GM12892 (cell line): ENCODE measurements around the gene TBKBP1.

Experiments
- DNase-seq: peaks from one replicate; pipeline ENCODE4 v3.0.0; 2011; ENCODE audit not compliant: insufficient read length
- FAIRE-seq: peaks from 2 replicates; lab custom pipeline; 2011; peaks lifted over from hg19 to GRCh38; lab: Jason Lieb, UNC
- POLR2A ChIP-seq: IDR thresholded peaks from 2 replicates; pipeline ENCODE4 v1.6.1; 2011; ENCODE audit warnings: low read depth, low read length, control low read depth
- POLR2AphosphoS5 ChIP-seq: IDR thresholded peaks from 2 replicates; pipeline ENCODE4 v1.6.1; 2011; ENCODE audit warnings: low read depth, low read length, control low read depth
- TAF1 ChIP-seq: IDR thresholded peaks from 2 replicates; pipeline ENCODE4 v1.6.1; 2011; ENCODE audit warnings: low read depth, mild to moderate bottlenecking, control low read depth, low read length, borderline replicate concordance

TBKBP1 gene

GRCh38 chr17:47694581-47695428 lies 844 bp downstream of the TBKBP1 start:
- TF ChIP-seq TAF1 (no peak), POLR2A (no peak), POLR2AphosphoS5 (no peak)
- DNase-seq (no peak), FAIRE-seq (peak; percentile 69)

DNA sequence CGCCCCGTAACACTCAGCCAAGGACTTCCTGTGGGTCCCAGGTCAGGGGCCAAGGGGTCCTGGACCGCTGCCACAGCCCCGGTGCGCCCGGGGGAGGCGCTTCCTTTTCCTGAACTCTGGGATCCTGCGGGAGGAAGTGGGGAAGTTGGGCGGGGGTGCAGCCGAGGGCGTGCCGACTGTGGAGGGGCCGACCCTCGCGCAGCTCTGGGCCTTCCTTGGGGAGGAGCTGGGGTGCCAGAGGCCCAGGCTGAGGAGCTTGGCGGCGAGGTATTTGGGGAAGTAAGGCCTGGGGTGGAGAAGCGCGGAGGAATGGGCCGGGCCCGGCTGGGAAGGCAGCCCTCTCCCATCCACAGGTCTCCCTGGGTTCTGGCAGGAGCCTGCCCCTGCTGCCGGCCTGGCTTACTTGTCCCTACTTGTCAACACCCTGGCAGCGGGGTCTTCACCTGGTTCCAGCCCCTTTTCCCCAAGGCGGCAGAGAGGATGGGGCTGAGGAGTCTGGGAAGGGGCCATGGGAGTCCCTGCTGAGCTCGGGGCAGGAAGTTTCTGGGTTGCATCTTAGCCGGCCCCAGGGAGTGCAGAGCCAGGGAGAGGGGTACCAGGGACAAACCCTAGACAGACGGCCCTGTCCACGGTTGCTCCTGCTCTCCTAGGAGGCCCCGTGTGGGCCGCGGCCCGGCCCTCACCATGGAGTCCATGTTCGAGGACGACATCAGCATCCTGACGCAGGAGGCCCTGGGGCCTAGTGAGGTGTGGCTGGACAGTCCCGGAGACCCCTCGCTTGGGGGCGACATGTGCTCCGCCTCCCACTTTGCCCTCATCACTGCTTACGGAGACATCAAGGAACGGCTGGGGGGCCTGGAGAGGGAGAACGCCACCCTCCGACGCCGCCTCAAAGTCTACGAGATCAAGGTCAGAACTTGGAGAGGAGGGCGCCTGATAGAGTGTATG lies 1.7 kb downstream of the TBKBP1 start:
- no peak for DNase-seq
- FAIRE-seq, result no peak
- no peak for TF ChIP-seq POLR2AphosphoS5
- TF ChIP-seq POLR2A, result no peak
- no peak for TF ChIP-seq TAF1

GRCh38 chr17:47696717-47697642 lies 3.0 kb downstream of the TBKBP1 start:
- TF ChIP-seq POLR2A (no peak), TAF1 (no peak), POLR2AphosphoS5 (no peak)
- FAIRE-seq, result no peak

GRCh38 chr17:47697906-47698711 lies 4.1 kb downstream of the TBKBP1 start:
- FAIRE-seq (no peak), DNase-seq (no peak)
- TF ChIP-seq TAF1 (no peak), POLR2A (no peak), POLR2AphosphoS5 (no peak)

More at GRCh38 chr17:47696717-47697642, 3.0 kb downstream of the TBKBP1 start:
- DNase-seq, result no peak

DNA sequence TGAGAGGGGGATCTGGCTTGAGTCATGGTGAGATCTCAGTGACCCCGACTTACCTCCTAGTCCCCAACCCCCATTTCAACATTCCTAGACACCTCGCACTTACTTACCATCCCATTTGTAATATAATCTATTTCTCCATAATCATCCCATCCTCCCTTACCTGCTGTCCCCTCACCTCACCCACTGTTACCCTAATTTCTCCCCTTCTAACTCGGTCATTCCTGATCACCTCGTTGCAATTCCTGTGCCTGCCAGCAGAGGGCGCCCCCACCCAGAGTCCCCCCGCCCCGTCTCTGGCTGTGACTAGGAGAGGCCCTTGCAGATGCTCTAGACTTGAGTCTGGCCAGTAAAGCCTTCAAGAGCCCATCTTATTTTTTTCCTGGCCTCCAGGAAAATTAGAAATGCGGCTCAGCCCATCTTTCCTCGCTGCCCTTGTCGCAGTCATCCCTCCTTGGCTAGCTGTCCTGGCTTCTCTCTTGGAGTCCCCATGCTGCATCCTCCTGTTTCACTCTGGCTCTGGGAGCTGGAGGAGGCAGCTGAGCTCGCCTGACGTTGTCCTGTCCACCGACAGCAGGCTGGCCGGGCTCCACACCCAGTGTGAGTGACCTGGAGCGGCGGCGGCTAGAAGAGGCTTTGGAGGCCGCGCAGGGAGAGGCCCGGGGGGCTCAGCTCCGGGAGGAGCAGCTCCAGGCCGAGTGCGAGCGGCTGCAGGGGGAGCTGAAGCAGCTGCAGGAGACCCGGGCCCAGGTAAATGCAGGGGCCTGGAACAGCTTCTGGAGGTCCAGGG lies 5.0 kb downstream of the TBKBP1 start:
- DNase-seq (peak; percentile 91), FAIRE-seq (peak; percentile 88)
- TF ChIP-seq POLR2A, result no peak
- no peak for TF ChIP-seq TAF1
- no peak for TF ChIP-seq POLR2AphosphoS5

DNA sequence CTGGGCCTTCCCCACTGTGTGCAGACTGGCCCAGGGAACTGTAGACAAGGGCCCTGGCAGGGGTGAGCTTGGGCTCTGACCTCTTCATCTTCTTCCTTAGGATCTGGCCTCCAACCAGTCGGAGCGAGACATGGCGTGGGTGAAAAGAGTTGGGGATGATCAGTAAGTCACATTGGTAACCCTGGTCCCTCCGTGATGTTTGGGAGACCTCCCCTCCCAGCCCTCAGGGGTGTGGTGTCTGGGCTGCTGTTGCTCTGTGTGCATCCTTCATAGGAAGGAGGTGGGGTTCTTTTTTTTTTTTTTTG lies 5.5 kb downstream of the TBKBP1 start:
- TF ChIP-seq POLR2AphosphoS5, result no peak
- no peak for TF ChIP-seq TAF1
- TF ChIP-seq POLR2A, result no peak
- FAIRE-seq (no peak), DNase-seq (no peak)

- DNase-seq (no peak), FAIRE-seq (no peak)
- TF ChIP-seq POLR2A (no peak), POLR2AphosphoS5 (no peak)
These were observed 6.8 kb downstream of the TBKBP1 start for GRCh38 chr17:47700471-47701449.

DNA sequence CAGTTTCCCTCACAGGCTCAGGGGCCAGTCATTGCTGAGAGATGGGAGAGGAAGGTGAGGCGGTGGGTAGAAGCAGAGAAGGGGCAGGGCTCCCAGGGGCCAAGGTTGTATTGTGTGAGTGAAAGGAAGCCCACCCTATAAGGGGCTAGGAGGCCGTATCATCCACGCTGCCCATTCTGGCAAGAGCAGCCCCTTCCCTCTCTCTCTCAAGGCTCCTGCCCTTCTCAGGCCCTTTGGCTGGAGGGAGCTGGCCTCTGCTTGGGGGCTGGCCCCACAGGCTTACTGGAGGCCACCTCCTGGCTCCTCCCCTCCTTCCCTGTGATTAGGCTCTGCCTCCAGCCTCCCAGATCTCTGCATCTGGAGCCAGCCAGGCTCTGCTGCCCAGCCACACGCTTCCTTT lies 7.6 kb downstream of the TBKBP1 start:
- DNase-seq, result no peak
- no peak for TF ChIP-seq TAF1
- no peak for TF ChIP-seq POLR2A
- TF ChIP-seq POLR2AphosphoS5, result no peak
- no peak for FAIRE-seq
